GM18502 (cell line): Measurements from ENCODE around the gene LDLRAD4.
"Not testable (repeated sequence)": the region's sequence is repeated elsewhere in the genome, so short reads cannot be mapped to it uniquely, and the experiment has no call there.

ENCODE experiments used
- ATAC-seq: cut with Tn5 transposase; IDR thresholded peaks from one replicate; pipeline ENCODE4 v1.9.1; 2021; ENCODE audit warnings: mild to moderate bottlenecking; ENCODE audit not compliant: unreplicated experiment, poor library complexity

Gene LDLRAD4

GRCh38 chr18:13589316-13589715 is 370.8 kb downstream of the LDLRAD4 start:
- ATAC-seq: no peak

- no peak for ATAC-seq
Measured at GRCh38 chr18:13589943-13590342, 371.4 kb downstream of the LDLRAD4 start.

- no peak for ATAC-seq
Measured at GRCh38 chr18:13592246-13592645, 373.7 kb downstream of the LDLRAD4 start.

GRCh38 chr18:13594551-13594950 is 376.0 kb downstream of the LDLRAD4 start:
- ATAC-seq: no peak

GRCh38 chr18:13597068-13597467 is 378.5 kb downstream of the LDLRAD4 start:
- ATAC-seq: no peak

GRCh38 chr18:13598591-13598990 is 380.0 kb downstream of the LDLRAD4 start:
- no peak for ATAC-seq

- no peak for ATAC-seq
Measured at GRCh38 chr18:13599031-13599430, 380.5 kb downstream of the LDLRAD4 start.

- no peak for ATAC-seq
Measured at GRCh38 chr18:13603304-13604019, 384.9 kb downstream of the LDLRAD4 start.

- no peak for ATAC-seq
Measured at GRCh38 chr18:13604786-13605185, 386.2 kb downstream of the LDLRAD4 start.

- no peak for ATAC-seq
Measured at GRCh38 chr18:13605477-13605876, 386.9 kb downstream of the LDLRAD4 start.

GRCh38 chr18:13605901-13606300 is 387.3 kb downstream of the LDLRAD4 start:
- ATAC-seq: no peak

GRCh38 chr18:13606604-13607254 is 388.2 kb downstream of the LDLRAD4 start:
- ATAC-seq: no peak

GRCh38 chr18:13608024-13608562 is 389.5 kb downstream of the LDLRAD4 start:
- ATAC-seq: not testable (repeated sequence)

- no peak for ATAC-seq
Measured at GRCh38 chr18:13608791-13609532, 390.4 kb downstream of the LDLRAD4 start.

- ATAC-seq: no peak
Measured at GRCh38 chr18:13610555-13611141, 392.1 kb downstream of the LDLRAD4 start.

GRCh38 chr18:13611142-13611600 is 392.6 kb downstream of the LDLRAD4 start:
- ATAC-seq: no peak

- ATAC-seq: peak; percentile 7
Measured at GRCh38 chr18:13611601-13612195, 393.1 kb downstream of the LDLRAD4 start.

- peak; percentile 67 for ATAC-seq
Measured at GRCh38 chr18:13612196-13612997, 393.8 kb downstream of the LDLRAD4 start.

GRCh38 chr18:13613099-13613498 is 394.5 kb downstream of the LDLRAD4 start:
- no peak for ATAC-seq
